ENCODE results near the gene OR8K1. TPM values are rescaled to one million over a fixed set of nuclear protein-coding genes. Genes with fewer than 3 reads are reported as not detected.

The OR8K1 gene
- total RNA-seq, 4 donors from 2014 or later = not detected

GRCh38 chr11:56333156-56333555, 12.7 kb upstream of the OR8K1 start:
- H3K36me3 ChIP-seq = no peaks in the 10 kb centered on the region
- no peak for TF ChIP-seq POLR2A (IDR thresholded peaks at IDR 0.05)
- TF ChIP-seq, protein P1, sequence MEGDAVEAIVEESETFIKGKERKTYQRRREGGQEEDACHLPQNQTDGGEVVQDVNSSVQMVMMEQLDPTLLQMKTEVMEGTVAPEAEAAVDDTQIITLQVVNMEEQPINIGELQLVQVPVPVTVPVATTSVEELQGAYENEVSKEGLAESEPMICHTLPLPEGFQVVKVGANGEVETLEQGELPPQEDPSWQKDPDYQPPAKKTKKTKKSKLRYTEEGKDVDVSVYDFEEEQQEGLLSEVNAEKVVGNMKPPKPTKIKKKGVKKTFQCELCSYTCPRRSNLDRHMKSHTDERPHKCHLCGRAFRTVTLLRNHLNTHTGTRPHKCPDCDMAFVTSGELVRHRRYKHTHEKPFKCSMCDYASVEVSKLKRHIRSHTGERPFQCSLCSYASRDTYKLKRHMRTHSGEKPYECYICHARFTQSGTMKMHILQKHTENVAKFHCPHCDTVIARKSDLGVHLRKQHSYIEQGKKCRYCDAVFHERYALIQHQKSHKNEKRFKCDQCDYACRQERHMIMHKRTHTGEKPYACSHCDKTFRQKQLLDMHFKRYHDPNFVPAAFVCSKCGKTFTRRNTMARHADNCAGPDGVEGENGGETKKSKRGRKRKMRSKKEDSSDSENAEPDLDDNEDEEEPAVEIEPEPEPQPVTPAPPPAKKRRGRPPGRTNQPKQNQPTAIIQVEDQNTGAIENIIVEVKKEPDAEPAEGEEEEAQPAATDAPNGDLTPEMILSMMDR (IDR thresholded peaks at IDR 0.05) = no peak
- no peaks in the 10 kb centered on the region for H3K27me3 ChIP-seq
- H3K4me3 ChIP-seq = no peak overlapping the region
- H3K27ac ChIP-seq = no peak overlapping the region
- no peak for DNase-seq
- H3K4me1 ChIP-seq = no peaks in the 10 kb centered on the region
- no peaks in the 10 kb centered on the region for H3K9me3 ChIP-seq

DNA sequence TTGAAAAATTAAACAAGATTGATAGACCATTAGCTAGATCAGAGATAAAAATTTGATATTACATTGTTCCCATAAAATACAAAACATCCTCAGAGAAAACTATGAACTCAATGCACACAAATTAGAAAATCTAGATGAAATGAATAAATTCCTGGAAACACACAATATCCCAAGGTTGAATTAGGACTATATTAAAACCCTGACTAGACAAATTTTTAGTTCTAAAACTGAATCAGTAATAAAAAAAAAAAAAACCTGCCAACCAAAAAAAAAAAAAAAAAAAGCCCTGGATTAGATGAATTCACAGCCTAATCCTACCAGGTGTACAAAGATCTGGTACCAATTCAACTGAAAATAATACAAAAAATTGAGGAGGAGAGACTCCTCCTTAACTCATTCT, 5.5 kb upstream of the OR8K1 start:
- H3K9me3 ChIP-seq = no peaks in the 10 kb centered on the region
- no peaks in the 10 kb centered on the region for H3K36me3 ChIP-seq
- no peaks in the 10 kb centered on the region for H3K4me1 ChIP-seq
- no peak for DNase-seq
- no peak for TF ChIP-seq POLR2A (IDR thresholded peaks at IDR 0.05)
- TF ChIP-seq, protein P1 (IDR thresholded peaks at IDR 0.05) = no peak
- H3K27me3 ChIP-seq = no peaks in the 10 kb centered on the region
- no peak overlapping the region for H3K27ac ChIP-seq
- no peak overlapping the region for H3K4me3 ChIP-seq

- no peaks in the 10 kb centered on the region for H3K4me1 ChIP-seq
- H3K4me3 ChIP-seq = no peak within 1 kb of the TSS
- TF ChIP-seq POLR2A (IDR thresholded peaks at IDR 0.05) = no peak
- TF ChIP-seq, protein P1 (IDR thresholded peaks at IDR 0.05) = no peak
- no peaks in the 10 kb centered on the region for H3K9me3 ChIP-seq
- H3K36me3 ChIP-seq = no peaks in the 10 kb centered on the region
- no peaks in the 10 kb centered on the region for H3K27me3 ChIP-seq
- no peak within 1 kb of the TSS for H3K27ac ChIP-seq
- no peak for DNase-seq
Measured at GRCh38 chr11:56353991-56354390, 8.2 kb downstream of the OR8K1 start, which contains the start of gene OR8J1. Gene OR8J1, plus strand, starts transcription at chr11:56354291. Its CDS starts 5,956 bp downstream, at chr11:56360247.

- Histone ChIP-seq H3K36me3 (no peaks in the 10 kb centered on the region), H3K27ac (no peak within 1 kb of the TSS), H3K4me3 (no peak within 1 kb of the TSS), H3K27me3 (no peaks in the 10 kb centered on the region), H3K9me3 (no peaks in the 10 kb centered on the region), H3K4me1 (no peaks in the 10 kb centered on the region)
- DNase-seq = no peak
- no peak for TF ChIP-seq POLR2A (IDR thresholded peaks at IDR 0.05)
- TF ChIP-seq, protein P1 (IDR thresholded peaks at IDR 0.05) = no peak
Measured at GRCh38 chr11:56375324-56375723, 29.5 kb downstream of the OR8K1 start, which contains the start of gene OR8U1. Gene OR8U1, plus strand, starts transcription at chr11:56375624. Its CDS starts 0 bp downstream, at chr11:56375624.

- H3K4me1 ChIP-seq = no peaks in the 10 kb centered on the region
- no peaks in the 10 kb centered on the region for H3K36me3 ChIP-seq
- DNase-seq = no peak
- no peaks in the 10 kb centered on the region for H3K9me3 ChIP-seq
- no peaks in the 10 kb centered on the region for H3K27me3 ChIP-seq
- TF ChIP-seq POLR2A (IDR thresholded peaks at IDR 0.05) = no peak
- TF ChIP-seq, protein P1 (IDR thresholded peaks at IDR 0.05) = no peak
- no peak overlapping the region for H3K27ac ChIP-seq
- H3K4me3 ChIP-seq = no peak overlapping the region
Measured at GRCh38 chr11:56380120-56380519, 34.3 kb downstream of the OR8K1 start.

- Histone ChIP-seq H3K36me3 (no peaks in the 10 kb centered on the region), H3K27me3 (no peaks in the 10 kb centered on the region), H3K27ac (no peak overlapping the region), H3K4me3 (no peak overlapping the region), H3K9me3 (no peaks in the 10 kb centered on the region), H3K4me1 (no peaks in the 10 kb centered on the region)
- no peak for DNase-seq
- no peak for TF ChIP-seq POLR2A (IDR thresholded peaks at IDR 0.05)
- TF ChIP-seq, protein P1 (IDR thresholded peaks at IDR 0.05) = no peak
Measured at GRCh38 chr11:56394381-56394780, 48.5 kb downstream of the OR8K1 start.
